ENCODE results near the gene NFATC3.
A peak's percentile ranks its signal among the peaks of the same experiment; 100 is the strongest.

NFATC3 gene

DNA sequence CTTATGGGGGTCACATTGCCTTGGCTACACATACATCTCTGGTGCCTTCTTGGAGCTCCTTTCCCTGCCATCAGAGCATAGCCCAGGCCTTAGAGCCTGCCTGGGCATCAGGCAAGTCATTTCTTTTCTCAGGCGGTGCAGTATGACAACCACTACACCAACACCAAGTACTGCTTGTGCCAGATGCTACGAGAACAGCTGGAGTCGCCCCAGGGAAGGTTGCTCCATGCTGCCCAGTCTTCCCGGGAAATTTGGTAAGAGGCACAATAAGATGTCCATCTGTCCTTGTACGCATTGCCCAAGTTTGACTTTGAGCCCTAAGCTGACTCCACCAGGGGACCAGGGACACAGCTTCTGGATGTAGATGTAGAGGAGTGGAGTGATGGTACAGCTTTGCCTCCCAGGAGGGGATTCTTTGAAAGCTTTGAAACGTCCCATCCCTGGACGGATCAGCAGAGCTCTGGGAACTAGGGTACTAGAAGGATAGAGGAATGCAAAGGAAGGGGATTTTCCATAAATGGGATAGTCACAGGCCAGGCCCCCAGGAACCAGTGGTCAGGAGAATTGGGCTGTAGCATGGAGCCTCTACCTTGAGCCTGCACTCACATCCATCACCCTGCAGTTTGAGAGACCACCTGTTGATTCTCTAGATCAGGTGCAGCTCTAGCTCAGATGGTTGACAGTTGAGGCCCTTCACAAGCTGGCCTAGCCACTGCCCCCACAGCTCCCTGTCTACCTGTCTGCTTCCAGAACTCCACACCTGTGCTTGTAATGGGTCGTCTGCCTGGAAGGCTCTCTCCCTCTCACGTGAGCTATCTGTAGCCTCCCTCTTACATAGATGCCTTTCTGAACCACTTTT, 11.0 kb upstream of the NFATC3 start:
- no peak for DNase-seq

DNA sequence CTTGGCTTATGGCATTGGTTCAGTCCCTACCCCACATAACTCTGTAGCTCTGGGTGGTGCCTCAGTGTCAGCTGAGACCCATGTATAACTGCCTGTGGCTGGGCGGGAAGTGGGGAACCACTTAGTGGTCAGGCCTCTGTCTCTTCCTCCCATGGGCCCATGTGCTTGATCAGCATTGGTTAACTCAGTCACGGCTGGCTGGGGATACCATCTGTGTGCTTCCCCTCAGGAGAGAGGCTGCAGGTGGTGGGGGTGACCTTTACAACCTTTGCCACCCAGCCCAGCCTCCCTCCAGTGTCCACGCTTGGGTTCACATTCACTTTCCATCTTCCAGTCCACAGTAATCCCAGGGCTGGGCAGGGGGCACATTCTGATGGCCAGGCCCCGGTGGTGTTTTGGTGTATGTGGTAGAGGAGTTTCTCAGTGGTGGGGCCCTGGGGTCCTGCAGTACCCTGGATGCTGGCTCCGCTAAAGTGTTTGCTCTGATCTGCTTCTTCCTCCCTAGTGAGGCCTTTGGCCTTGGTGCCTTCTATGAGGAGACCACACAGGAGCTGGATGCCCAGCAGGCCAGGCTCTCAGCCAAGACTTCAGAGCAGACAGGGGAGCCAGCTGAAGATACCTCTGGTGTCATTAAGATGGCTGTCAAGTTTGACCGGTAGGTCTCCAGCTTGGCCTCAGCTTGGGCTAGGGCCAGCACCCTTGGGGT, 10.2 kb upstream of the NFATC3 start:
- DNase-seq: no peak

DNA sequence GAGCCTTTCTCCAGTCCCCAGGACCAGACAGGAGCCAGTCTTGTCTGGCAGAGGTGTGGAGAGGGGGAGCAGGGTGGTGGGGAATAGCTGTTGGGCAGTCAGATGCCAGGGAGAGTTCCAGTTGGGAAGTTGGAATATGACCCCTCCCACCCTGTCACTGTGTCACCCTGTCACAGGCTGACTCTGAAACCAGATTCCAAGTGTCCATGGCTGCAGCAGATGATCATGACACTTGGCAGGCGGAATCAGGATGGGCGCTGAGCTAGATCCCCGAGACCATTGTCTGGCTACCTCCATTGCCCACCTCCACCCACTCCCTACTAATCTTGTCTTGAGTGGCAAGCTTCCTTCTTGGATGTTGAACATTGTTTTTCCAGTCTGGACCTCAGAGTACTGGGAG, 9.2 kb upstream of the NFATC3 start:
- no peak for DNase-seq

DNA sequence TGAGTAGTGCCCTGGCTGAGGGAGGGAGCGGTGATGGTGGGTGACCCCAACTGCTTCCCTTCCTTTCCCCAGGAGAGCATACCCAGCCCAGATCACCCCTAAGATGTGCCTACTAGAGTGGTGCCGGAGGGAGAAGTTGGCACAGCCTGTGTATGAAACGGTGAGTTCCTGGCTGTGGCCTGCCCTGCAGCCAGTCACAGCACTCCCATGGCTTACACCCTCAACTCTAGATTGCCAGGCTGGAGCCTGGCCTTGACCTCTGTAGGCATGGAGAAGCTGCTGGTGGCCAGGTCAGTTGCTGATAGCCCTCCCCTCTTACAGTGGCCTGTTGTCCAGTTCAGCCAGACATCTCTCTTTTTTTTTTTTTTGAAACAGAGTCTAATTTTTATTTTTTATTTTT, 8.6 kb upstream of the NFATC3 start:
- no peak for DNase-seq

DNA sequence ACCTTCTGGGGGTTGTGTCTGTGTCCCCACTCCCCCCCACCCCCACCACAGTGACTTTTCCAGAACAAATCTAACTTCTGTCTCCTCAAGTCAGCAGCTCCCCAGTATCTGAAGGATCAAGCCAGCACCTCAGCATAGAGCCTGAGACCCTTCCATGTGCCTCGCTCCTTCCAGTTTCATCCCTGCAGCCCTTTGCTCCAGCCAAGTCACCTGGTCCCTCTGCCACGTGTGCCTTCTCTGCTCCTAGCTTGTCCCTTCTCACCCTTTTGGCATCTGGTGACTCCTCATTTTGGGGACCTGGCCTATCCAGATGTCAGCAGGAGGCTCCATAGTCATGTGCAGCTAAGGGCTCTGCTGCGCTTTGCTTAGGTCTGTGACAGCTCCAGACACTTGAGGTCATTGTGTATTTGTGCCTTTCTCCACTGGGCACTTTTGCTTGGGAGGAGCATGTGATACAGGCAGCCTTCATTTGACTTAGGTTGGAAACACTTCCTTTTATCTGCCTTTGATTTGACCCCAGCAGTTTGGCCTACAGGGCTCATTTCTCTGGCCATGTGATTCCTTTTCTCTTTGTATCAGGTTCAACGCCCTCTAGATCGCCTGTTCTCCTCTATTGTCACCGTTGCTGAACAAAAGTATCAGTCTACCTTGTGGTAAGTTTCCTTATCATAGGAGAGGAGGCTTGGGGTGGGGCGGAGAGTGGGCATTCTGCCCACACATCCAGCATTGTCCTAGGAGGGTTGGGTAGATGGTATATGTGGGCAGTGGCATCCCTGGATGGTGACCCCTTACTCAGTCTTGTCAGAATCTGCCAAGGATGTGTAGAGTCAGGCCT, 7.1 kb upstream of the NFATC3 start:
- no peak for DNase-seq

DNA sequence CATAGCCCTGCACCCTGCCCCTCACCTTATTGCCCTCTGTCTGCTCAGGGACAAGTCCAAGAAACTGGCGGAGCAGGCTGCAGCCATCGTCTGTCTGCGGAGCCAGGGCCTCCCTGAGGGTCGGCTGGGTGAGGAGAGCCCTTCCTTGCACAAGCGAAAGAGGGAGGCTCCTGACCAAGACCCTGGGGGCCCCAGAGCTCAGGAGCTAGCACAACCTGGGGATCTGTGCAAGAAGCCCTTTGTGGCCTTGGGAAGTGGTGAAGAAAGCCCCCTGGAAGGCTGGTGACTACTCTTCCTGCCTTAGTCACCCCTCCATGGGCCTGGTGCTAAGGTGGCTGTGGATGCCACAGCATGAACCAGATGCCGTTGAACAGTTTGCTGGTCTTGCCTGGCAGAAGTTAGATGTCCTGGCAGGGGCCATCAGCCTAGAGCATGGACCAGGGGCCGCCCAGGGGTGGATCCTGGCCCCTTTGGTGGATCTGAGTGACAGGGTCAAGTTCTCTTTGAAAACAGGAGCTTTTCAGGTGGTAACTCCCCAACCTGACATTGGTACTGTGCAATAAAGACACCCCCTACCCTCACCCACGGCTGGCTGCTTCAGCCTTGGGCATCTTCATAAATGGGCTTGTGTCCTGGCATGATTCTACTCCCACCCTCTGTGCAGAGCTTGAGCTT, 6.3 kb upstream of the NFATC3 start:
- DNase-seq: no peak

DNA sequence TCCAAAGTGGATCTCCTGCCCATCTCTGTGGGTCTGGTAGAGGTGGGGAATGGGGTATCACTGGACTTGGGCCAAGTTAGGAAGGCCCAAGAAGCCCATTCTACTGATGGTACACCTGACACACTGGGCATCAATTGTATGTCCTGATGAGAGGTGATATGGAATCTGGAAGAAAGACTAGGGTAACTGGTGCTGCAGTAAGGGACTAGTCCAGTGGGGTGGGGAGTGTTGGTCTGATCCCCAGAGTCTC, 5.9 kb upstream of the NFATC3 start:
- DNase-seq: no peak

DNA sequence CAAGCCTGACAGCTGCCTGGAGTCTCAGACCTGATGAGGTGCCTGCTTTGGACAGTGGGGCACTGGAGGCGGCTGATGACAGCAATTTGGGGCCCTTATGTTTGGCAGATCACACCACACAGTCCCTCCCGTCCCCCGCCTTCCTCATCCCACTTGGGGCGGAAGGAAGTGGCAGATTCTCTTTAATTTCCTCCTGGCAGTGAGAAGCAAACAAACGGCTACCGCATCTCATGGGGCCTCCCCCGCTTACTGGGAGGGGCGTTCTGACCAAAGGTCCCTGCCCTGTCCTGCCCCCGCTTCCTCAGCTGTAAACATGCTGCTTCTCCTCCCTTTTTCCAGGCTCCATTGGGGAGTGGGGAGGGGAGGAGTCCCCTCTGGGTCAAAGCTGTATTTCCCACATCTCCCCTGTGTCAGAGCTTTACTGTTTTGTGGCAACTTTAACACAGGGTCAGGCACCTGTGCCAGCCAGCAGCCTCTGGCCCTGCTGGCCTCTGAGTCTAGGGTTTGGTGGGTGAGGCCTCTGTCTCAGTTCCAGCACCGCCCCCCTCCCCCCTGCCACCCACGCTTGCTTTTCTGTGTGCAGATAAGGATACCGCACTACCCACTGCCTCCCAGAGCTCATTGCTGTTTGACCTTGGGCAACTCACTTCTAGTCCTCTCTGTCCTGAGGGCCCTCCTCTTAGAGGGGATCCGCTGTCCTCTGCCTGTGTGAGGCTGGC, 5.4 kb upstream of the NFATC3 start:
- DNase-seq: peak; percentile 18

DNA sequence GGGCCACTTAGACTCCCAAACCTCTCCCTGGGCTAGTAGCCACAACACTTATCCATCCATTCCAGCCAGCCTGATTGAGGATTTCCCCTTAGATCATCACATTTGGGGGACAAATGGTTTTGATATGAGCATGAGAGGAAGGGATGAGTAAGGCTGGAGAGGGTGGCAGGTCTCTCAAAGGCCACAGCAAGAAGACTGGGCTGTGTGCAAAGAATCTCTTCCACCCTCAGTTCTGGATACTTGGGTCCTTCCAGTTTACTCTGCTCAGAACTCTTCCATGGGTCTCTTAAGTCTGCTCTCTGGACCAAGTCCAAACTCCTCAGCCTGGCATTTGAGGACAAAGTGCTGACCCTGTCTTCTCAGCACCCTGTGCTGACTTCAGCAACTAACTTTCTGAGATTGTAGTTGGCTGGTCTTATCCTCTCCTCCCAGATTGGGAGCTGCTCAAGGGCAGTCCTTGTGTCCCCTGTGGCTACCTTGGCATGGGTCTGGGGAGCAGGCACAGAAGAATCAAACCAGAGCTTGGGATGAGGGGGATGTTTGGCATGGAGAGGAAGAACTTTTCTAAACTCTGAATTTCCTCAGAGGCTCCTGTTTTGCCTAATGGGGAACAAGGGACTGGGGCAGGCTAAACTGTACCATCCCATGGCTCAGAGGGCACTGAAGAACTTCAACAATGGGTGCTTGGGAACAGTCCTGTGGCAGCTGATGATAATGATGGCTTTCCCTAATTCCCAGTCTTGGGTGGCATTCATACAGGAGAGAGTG, 3.1 kb upstream of the NFATC3 start:
- no peak for DNase-seq

DNA sequence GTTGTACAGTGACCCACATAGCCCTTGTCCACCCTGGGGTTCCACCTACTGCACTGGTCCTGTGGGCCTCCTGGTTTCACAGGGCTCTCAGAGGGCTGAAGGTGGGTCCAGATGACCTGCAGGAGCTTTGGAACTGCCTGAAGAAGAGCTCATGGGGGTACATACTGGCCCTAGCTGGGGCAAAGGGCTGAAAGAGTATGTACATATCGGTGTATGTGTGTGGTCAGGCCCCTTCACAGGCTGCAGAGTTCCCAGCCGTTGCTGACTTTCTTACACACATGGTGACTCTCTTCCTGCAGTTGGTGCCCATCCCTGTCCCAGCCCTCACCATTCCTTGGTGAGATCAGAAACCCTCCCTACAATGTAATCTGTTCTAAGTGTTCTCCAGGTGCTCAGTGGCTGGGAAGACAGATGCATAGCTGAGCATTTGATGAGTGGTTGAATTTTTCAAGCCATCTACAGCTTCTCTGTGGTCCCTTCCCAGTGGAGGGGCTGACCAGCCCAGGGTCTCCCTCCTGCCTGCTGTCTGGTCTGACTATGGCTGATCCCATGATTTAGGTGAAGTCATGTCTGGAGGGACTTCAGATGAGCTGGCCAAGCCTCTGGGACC, 2.4 kb upstream of the NFATC3 start:
- DNase-seq: no peak

DNA sequence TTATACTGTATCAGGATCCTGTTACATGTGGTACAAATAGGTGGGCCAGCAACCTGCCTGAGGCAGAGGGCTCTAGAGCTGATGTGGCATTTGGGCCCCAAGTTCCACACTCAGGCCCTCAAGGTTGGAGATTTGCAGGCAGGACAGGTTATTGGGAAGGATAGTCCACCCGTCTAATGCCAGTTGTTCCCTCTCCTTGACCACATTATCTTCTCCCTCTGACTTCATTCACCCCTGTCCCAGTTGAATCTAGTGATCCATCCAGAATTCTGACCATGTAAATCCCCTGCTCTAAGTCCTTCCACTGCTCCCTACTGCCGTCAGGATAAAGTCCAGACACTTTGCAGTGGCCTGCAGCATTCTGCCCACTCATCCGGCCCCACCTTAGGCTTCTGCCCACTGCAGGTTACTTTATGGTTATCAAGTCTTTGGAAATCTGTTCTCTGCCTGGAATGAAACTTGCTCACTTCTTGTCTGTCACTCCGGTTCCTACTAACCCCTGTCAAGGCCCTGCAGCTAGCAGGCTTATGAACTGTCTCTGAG, 1.9 kb upstream of the NFATC3 start:
- no peak for DNase-seq

DNA sequence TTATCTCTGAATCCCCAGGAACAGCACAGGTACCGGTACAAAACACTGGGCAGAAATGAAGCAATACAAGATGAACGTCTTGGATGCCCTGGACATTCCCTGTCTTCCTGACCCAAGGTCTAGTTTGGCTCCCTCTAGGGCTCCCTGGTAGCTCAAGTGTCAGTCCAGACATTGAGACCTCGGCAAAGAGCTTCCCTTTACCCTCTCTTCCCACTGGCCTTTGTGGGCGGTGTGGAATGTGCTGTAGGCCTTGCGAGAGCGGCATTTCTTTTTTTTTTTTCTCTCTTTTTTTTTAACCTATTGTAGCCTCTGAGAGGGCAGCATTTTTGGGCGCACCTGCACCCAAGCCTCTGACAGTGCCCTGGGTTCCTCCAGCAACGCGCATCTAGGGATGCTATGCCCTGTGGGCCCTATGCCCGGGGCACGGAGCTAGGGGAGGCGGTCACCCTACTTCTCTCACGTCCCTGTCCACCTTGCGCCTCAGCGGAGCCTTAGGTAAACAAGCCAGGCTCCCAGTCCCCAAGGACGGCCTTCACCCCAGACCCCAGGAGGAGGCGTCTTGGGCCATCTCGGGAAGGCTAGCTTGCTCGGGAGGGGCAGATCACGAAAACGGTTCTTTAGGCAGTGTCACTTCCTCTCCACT, 1.2 kb upstream of the NFATC3 start:
- DNase-seq: no peak

DNA sequence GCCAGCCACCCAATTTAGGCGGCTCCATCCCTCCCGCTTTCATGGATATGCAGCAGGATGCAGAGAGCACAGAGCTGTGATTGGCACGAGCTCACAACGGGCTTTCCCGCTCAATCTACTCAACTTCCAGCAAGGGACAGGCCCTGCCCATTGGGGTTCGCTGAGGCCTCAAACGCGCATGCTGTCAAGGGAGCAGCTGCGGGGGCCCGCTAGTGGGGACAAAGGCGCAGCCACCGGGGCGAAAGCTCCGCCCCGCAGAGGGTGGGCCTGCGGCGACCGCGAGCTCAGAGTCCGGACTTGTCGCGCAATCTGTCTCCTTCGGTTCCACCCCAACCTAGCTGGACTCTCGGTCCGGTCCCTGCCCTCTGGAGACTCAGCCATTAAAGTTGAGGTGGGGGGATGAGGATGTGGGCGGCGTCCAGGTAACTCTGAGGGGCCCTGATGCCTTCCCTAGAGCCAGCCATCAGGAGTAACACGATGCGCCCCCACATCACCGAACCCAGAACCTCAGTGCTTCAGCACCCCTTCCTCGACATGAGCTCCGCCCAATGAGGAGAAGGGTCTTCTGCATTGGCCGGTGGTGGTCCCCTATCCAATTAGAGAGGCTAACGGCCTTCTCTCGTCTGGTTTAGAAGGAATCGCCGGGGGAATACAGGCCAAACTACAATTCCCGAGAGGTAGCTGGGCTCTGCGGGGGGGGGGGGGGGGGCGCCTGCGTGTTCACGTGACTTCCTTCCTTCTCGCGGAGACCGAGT, 489 bp upstream of the NFATC3 start:
- DNase-seq: peak; percentile 70

DNA sequence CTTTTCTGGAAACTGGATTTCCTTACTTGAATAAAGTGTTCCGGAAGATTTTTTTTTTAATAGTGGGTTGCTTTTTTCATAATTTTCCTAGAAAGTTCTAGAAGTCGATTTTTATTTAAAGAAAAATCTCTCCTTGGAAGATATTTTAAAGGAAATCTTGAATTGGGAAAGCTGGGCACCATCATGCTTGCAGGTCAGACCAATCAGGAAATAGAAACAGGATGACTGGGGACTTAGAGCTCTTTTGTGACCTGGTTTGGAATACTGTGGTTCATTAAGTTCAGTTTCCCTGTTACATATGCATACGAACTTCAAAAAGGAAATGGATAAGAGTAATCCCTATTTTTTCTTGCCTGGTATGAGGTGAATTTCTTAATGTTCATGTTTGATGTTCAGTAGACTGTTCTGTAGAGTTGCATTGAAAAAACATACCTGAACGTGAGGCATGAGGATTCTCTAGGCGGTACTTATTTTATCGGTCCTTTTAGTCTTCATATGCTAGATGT, 1.2 kb downstream of the NFATC3 start:
- DNase-seq: no peak

DNA sequence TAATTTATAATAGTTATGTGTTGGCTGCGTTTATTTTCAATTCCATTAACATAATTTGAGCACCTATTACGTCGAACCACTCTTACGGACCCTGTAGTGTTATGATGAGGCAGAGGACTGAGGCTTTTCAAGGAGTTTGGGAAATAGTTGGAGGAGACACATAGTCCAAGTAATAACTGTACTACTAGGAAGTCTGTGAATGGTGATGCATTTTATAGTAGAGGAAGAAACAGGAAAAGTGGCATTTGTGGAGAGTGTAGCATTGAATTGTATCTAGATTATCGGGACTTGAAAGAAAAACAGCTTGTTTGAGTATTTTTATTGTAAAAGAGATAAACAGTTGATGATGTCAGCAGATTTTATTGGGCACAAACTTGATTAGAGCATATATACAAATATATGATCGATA, 1.7 kb downstream of the NFATC3 start:
- DNase-seq: no peak

DNA sequence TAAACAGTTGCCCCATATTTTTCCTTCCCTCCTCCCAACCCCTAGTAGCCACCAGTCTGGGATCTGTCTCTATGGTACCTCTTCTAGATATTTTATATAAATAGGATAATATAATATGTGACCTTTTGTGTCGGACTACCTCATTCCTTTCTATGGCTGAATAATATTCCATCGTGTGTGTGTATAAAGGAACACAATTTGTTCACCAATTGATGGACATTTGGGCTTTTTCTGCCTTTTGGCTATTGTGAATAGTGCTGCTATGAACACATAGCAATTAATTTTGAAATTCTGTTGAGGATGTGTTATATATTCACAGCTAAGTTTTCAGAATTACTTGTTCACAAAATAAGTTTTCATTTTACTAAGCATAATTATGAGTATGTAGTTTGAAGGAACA, 2.5 kb downstream of the NFATC3 start:
- DNase-seq: no peak

DNA sequence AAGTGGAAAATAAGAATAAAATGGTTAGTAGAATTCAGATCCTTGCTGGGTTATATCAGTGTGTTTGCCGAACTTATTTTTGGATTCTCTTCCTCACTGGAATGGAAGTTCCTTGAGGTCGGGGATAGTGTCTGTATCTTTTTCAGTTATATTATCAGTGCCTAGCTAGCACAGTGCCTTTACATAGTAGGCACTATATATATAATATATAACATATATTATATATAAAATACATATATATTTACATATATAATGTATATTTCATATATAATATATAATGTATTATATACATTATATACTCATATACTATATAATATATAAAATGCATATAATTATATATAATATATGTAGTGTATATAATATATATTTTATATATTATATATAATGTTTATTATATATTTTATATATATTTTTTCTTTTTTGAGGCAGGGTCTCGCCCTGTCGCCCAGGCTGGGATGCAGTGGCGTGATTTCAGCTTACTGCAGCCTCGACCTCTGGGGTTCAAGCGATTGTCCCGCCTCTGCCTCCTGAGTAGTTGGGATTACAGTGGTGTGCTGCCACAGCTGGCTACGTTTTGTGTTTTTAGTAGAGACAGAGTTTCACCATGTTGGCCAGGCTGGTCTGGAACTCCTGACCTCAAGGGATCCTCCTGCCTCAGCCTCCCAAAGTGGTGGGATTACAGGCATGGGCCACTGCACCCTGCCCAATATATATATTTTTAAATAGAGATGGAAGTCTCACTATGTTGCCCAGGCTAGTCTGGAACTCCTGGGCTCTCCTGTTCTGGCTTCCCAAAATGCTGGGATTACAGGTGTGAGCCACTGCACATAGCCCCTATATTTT, 3.2 kb downstream of the NFATC3 start:
- DNase-seq: no peak

DNA sequence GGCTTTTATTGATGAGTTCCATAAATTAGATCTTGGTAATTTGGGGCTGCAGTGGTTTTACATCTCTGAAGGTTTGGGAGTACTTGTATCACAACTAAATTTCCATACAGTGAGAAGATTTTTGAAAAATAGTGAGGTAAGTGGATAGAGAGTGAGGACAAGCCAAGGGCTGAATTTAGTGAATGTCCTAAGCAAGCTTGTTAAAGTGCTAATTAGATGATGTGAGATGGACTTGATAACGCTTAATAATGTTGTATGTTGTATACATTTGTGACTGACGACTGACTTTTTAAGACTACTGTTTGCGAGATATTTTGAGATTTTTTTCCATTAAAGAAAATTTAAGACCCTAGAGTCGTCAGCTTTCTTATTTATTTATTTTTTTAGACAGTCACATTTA, 3.9 kb downstream of the NFATC3 start:
- DNase-seq: no peak

DNA sequence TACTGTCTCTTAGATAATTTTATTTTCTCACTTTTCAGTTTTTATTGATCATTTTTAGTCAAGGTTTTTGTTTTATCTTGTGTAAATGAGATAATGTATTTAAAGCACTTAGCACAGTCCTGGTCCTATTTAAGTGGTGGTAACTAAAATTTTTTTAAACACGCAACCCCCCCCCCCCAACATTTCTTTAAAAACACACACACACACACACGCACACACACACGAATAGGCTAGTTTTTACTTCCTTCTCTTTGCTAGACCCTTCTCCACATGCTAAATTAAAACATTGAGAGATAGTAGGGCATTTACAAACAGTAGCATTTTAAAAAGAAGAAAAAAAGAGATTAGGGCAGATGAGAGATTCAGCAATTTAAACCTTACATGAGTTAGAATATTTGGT, 5.0 kb downstream of the NFATC3 start:
- no peak for DNase-seq

Measured in activated gamma-delta T cell (primary cell).